ENCODE results near the gene B4GALT2.

GRCh38 chr1:44008259-44008658 is 29.2 kb downstream of the B4GALT2 start:
- TF ChIP-seq PHF20 (IDR thresholded peaks at IDR 0.05; ENCODE audit: partially characterized antibody) = no peak
- TF ChIP-seq, protein P1, sequence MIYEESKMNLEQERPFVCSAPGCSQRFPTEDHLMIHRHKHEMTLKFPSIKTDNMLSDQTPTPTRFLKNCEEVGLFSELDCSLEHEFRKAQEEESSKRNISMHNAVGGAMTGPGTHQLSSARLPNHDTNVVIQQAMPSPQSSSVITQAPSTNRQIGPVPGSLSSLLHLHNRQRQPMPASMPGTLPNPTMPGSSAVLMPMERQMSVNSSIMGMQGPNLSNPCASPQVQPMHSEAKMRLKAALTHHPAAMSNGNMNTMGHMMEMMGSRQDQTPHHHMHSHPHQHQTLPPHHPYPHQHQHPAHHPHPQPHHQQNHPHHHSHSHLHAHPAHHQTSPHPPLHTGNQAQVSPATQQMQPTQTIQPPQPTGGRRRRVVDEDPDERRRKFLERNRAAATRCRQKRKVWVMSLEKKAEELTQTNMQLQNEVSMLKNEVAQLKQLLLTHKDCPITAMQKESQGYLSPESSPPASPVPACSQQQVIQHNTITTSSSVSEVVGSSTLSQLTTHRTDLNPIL (CRISPR knock-in tag; IDR thresholded peaks at IDR 0.05) = no peak
- no peak for TF ChIP-seq JUNB (CRISPR knock-in tag; conservative IDR thresholded peaks at IDR 0.05)
- no peak for TF ChIP-seq POLR3A (IDR thresholded peaks at IDR 0.05; ENCODE audit: borderline replicate concordance, extremely low read depth, insufficient read depth, insufficient read length)
- no peak for TF ChIP-seq ZNF551 (CRISPR knock-in tag; IDR thresholded peaks at IDR 0.05)
- TF ChIP-seq, protein P2, sequence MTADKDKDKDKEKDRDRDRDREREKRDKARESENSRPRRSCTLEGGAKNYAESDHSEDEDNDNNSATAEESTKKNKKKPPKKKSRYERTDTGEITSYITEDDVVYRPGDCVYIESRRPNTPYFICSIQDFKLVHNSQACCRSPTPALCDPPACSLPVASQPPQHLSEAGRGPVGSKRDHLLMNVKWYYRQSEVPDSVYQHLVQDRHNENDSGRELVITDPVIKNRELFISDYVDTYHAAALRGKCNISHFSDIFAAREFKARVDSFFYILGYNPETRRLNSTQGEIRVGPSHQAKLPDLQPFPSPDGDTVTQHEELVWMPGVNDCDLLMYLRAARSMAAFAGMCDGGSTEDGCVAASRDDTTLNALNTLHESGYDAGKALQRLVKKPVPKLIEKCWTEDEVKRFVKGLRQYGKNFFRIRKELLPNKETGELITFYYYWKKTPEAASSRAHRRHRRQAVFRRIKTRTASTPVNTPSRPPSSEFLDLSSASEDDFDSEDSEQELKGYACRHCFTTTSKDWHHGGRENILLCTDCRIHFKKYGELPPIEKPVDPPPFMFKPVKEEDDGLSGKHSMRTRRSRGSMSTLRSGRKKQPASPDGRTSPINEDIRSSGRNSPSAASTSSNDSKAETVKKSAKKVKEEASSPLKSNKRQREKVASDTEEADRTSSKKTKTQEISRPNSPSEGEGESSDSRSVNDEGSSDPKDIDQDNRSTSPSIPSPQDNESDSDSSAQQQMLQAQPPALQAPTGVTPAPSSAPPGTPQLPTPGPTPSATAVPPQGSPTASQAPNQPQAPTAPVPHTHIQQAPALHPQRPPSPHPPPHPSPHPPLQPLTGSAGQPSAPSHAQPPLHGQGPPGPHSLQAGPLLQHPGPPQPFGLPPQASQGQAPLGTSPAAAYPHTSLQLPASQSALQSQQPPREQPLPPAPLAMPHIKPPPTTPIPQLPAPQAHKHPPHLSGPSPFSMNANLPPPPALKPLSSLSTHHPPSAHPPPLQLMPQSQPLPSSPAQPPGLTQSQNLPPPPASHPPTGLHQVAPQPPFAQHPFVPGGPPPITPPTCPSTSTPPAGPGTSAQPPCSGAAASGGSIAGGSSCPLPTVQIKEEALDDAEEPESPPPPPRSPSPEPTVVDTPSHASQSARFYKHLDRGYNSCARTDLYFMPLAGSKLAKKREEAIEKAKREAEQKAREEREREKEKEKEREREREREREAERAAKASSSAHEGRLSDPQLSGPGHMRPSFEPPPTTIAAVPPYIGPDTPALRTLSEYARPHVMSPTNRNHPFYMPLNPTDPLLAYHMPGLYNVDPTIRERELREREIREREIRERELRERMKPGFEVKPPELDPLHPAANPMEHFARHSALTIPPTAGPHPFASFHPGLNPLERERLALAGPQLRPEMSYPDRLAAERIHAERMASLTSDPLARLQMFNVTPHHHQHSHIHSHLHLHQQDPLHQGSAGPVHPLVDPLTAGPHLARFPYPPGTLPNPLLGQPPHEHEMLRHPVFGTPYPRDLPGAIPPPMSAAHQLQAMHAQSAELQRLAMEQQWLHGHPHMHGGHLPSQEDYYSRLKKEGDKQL (CRISPR knock-in tag; IDR thresholded peaks at IDR 0.05; ENCODE audit: borderline replicate concordance) = no peak
- no peak for TF ChIP-seq FOXJ3 (CRISPR knock-in tag; IDR thresholded peaks at IDR 0.05)

Data from K562 (cell line).